NCI-H146 (cell line): ENCODE measurements around the gene POLR2L.
A peak's percentile ranks its signal among the peaks of the same experiment; 100 is the strongest.

Experiments used
- DNase-seq: peaks from one replicate; lab custom pipeline; 2025; lab: John Stamatoyannopoulos, UW

Gene POLR2L

DNA sequence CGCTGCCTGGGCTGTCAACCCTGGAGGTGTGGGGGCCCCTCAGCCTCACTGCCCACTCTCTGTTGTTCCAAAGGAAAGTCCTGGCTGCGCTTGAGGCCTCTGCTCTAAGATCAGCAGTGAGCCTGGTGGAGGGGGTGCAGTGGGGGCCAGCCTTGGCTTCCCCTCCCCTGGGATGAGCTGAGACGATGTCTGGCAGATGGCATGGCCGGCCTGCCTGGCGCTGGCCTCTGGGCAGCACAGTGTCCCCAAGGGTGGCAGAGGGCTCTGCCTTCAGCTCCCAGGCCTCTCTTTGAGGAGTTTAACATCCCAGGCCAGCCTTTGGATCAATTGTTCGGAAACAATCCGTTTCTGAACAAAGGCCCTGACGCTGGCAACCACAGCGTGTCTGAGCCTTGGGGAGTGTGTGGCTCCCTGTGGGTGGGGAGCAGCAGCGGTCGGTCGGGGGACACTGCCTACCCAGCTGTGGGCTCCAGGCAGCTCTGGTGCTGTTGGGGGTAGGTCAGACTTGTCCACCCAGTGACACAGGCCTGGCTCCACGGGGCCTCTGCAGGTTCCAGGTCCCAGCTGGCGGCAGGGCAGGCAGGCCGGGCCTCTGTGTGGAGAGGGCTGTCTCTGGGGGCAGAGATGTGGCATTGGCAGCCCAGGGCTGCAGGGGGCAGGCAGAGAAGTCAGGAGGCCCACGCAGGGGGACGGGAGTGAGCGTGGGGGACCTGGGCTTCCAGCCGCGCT is 12.4 kb upstream of the POLR2L start:
- no peak for DNase-seq

DNA sequence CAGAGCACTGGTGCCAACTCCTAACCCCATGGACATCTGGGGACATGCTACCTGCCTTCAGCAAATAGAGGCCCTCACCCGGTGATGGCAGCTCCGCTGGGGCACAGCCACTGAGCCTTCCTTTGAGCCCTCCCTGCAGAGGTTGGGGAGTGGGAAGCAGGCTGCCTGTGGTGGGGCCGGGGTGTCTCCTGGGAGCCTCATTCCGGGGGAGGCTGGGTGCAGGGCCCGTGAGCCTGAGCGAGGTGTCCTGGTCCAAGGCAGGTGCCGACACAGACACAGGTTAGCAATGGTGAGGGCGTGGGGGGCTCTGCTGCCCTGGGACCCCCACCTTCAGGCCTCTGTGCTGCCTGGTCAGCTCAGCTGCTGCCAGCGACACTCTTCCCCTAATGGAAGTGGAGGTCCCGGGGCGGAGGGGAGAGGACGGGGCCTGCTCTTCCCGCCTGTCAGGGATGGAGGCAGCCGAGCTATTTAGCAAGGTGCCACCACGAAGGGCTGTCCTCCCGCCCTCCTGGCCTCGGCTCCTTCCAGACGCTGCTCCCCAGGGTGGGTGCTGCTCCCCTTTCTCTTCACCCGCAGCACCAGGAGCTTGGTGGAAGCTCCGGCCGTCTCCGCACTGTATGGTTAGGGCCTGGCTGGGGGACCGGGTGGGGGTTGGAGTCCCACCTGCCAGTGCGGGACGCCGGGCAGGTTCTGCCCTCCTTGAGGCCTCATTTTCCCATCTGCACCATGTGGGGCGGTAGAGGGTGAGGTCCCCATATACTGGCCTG is 11.5 kb upstream of the POLR2L start:
- no peak for DNase-seq

DNA sequence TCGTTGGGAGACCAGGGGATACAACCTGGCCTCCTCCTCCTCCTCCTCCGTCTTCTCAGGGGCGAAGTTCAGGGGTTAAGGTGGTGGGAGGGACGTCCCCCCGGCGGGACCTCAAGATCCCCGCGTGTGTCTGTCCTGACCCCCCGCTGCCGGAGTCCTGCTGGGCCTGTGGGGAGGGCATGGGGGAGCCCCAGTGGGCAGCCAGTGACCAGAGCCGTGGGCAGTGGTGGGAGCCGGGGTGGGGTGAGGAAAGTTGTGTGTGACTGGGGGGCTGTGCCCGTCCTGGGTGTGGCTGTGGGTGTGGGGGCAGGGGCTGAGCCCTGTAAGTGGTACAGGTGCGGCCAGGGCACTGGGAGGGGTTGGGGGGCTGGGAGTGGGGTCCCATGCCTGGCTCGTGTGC is 10.4 kb upstream of the POLR2L start:
- no peak for DNase-seq

DNA sequence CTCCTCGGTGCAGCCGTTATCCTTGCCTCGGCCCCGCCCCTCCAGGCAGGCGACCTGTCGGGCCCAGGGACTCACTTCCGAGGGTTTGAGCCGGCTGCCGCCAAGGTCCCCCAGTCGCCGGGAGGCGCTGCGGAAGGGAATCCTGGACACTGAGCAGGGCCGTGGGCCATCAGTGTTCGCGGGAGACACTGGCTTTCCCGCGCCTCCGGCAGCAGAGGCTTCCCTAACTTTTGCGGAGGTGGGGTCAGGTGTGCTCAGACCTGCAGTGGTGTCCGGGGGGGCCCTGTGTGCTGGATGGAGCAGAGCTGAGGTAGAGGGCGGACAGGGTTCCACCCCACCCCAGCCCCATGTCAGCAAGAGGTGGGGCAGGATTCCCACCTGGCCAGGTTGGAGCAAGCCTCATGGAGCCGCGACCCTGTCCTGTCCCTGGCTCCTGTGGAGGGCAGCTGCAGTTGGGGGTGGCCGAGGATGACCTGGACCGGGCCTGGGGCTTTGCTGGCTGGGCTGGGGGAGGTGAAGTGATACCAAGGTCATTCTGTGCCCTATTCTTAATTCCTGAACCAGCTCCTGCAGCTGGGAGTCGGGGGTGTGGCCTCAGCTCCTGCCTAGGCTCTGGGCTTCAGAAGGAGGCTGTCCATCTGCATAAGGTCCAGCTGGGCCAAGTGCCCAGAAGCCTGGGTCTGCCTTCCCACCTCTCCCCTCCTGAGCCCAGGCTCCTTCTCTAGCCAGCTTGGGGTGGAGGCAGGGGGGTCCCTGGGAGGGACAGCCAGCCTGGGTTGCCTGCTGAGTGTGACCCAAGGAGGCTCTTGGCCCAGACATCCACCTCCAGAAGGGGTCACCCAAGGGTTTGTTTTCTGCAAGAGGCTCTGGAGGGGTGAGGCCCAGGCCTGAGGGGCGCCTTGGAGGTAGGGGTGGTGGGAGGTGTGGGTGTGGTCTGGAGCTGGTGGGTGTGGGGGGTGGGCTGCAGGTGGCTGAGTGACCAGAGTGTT is 8.7 kb upstream of the POLR2L start:
- peak; percentile 12 for DNase-seq

DNA sequence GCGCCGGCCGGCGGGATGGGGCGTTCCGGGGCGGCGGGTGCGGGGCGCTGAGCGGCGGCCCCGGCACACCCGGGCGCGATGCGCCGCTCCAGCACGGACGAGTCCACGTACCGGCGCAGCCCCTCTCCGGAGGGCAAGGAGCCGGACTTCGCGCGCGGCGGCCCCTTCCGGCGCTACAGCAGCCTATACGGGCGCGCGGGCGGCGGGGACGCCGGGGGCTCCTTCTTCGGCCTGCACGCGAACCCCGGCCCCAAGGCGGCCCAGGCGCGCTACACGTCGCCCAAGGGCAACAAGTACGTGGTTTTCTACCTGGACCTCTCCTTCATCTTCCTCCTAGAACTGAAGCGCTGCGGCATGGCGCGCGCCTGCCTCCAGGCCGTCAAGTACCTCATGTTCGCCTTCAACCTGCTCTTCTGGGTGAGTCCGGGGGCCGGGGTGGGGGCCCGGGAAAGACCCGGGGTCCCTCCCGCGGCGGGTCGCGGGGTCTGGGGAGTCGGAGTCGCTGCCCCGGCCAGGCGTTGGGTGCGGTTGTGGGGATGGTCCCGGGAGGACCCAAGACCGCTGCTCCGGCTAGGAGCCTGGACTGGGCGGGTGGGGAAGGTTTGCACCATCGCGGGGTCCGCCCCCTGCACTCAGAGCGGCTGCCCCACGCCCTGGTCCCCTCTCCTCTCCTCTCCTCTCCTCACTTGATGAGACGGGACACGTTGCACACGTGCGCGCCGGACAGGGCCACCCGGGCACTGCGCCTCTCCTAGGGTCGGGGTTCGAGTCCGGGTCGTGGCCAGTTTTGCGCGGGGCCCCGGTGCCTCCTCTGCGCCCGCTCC is 7.8 kb upstream of the POLR2L start:
- DNase-seq = peak; percentile 62

DNA sequence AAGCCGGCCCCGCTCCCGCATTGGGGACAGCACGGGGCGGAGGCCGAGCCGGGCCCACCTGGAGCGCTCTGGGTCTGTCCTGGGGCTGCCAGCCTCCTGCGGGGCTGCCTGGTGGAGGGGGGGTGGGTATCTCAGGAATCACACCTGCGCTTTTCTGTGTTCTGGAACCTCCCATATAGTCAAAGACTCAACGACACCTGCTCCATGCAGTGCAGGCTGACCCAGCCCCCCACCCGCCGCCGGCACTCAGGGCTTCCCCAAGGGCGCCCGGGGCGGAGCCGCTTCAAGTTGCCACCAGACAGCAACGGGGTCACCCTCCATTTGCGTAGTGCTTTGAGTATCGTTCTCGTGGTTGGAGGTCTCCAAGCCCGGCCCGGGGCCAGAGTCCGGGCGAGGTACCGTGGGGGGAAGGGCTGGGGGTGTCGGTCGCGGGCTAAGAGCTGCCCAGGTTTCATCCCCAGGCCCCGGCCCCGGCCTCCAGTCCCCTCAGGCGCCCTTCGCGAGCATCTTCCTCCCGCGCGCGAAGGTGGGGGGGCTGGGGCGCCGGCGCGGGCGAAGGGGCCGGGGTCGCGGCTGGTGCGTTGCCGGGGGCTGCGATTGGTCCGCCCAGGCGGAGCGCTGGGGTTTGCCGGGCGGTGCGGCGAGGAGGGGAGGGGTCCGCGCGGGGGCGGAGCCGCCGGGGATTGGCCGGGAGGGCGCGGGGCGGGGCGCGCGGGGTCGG is 6.9 kb upstream of the POLR2L start:
- peak; percentile 82 for DNase-seq

DNA sequence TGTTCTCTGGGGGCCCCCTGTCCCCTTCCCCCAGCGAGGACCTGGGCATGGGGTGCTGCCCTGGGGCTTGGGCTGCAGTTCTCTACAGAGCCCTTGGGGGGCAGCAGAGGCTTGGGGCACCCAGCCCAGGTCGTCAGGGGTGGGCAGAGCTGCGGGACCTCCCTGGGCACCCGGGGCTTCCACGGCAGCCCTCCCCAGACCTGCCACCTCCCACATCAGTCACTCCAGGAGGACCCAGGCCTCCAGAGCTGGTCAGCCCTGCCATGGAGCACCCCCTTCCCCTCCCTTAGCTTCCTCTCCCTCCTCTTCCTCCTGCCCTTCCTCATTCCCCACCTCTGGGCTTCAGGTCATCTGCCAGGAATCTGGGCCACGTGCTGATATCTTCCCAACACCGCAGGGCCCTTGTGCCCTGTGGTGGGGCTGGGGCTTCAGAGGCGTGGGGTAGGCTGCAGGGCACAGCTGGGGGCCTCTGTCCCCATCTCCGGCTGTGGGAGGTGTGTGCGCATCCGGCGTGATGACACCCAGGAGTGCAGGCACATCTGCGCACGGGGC is 6.1 kb upstream of the POLR2L start:
- DNase-seq = peak; percentile 48

DNA sequence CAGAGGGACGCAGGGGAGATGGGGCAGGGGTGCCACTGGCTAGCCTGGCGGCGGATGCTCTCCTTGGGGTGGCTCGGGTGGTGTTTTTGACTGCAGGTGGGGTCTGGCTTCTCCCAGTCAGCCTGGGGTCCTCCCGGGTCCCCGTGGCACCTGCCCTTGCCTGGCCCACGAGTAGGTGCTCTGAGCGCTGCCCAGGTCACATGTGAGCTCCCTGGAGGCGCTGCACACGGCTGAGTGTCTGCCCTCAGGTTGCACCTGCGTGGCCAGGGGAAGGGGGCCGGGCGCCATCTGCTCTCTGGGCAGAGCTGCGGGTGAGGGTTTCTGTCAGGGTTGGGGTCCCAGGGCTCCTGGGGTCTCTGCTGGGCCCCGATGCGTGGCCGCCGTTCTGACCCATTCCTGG is 5.5 kb upstream of the POLR2L start:
- DNase-seq = no peak

DNA sequence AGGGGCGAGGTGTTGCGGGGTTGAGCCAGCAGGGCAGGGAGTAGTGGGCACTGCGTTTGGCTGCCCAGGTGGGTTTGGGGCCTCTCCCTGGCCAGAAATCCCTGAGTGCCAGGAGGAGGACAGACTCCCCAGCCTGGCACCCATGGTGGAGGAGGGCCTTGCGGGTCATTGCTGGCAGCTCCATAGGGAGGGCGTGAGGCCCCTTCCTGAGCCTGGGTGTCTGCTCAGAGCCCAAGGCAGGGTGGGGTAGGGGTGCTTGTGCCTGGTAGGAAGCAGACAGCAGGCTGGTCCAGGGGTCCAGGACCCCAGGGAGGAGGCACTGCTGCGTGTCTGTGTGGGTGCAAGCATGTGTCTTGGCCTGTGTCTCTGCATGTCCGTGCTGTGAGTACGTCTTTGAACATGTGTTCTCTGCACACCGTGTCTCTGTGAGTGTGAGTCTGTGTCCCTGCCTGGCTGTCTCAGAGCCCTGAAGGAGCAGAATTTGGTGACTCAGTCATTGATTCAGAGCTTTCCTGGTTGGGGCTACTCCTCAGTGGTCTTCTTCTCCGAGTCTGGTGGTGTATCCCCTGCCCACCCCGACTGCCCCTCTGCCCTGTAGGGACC is 4.3 kb upstream of the POLR2L start:
- no peak for DNase-seq

DNA sequence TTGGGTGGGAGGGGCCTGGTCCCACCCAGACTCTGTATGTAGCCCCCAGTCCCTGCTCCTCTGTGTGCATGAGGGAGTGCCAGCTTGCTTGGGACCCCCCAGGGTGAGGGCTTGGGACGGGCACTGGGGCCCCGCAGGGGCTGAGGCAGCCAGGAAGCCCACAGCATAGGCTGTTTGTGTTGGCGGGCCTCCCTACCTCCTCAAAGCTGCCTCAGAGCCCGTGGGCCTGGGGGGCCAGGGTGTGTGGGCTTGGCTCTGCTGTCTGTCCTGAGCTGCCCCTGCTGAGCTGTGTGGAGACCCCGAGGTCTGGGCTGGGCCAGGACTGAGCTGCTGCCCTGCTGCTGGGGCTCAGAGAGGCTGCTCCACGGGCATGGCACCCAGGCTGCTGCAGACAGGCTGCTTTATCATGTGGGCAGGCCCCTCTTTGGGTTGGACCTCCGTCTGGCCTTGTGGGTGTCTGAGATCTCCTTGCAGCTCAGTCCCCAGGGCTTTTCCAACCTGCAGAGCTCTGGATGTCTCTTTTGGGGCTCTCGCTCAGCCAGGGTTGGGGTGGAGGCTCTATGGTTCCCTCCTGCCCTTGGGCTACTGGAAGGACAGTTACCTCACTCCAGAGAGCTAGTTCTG is 3.7 kb upstream of the POLR2L start:
- no peak for DNase-seq

DNA sequence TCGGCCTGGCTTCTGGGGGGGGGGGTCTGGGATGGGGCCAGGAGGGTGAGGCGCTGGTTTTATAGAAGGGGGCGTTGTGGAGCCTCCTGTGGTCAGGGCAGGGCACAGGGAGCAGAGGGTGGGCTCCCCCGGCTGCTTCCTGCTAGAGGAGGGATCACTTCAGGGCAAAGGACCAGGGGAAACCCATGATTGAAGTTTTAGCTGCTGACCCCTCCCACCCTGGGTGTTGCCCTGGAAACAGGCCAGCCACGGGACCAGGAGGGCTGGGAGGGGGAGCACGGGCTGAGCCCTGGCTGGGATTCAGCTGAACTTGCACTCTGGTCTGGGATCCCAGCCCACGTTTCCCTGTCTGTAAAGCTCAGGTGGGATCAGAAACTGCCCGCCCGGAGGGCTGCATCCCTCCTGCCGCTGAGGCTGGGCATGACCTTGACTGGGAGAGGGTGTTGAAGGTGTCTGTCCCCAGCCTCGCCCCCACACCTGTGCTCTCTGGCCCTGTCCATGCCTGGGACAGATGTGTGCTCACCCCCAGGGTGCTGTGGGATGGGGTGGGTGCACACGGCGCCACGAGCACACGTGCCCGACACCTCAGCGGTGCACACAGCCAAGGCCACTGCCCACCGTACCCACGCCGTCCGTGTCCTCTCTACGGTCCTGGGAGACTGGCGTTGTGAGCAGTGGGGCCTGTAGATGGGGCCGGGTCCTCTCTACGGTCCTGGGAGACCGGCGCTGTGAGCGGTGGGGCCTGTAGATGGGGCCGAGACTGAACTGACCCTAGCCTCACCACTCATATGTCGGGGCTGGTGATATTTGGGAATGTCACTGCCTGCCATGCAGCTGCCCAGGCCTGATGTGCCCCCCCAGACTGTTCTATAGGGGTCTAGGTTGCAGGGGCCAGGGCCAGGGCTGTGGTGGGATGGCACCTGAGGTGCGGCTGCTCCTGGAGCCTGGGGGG is 2.6 kb upstream of the POLR2L start:
- no peak for DNase-seq

DNA sequence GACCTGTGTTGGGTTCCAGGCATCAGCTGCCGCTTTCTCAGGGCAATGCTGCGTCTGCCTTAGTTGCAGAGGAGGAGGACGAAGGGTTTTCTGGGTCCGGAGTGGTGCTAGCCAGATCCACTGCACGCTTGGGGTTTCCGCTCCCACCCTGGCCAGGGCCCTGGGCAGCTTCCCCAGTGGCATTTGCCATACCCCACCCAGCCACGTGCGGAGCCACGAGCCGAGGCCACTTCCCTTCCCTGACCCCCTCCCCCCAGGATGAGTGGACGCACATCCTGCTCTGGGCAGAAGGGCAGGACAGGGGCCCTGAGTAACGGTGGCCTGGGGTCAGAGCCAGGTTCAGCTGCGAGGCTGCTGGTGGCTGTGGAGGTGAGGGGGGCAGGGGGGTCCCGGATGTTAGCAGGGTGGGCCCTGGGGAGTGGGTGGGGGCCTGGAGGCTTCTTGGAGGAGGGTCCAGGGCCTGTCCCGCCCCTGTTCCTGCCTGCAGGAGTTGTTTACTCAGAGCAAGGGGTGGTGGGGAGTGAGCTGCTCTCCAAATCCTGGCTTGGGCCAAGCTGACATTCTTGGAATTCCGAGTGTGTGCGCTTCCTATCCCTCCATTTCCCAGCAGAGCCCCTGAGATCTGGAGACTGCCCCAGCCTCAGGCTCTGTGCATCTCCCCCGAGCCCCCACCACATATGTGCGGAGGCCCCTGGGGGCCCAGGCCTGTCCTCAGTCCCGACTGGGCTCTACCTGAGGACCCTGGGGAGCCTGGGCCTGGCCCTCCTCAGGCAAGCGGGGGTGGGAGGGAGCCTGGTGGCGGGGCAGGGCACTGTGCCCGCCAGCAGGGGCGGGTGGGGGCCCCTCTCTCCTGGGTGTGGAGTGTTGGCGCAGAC is 1.7 kb upstream of the POLR2L start:
- no peak for DNase-seq

DNA sequence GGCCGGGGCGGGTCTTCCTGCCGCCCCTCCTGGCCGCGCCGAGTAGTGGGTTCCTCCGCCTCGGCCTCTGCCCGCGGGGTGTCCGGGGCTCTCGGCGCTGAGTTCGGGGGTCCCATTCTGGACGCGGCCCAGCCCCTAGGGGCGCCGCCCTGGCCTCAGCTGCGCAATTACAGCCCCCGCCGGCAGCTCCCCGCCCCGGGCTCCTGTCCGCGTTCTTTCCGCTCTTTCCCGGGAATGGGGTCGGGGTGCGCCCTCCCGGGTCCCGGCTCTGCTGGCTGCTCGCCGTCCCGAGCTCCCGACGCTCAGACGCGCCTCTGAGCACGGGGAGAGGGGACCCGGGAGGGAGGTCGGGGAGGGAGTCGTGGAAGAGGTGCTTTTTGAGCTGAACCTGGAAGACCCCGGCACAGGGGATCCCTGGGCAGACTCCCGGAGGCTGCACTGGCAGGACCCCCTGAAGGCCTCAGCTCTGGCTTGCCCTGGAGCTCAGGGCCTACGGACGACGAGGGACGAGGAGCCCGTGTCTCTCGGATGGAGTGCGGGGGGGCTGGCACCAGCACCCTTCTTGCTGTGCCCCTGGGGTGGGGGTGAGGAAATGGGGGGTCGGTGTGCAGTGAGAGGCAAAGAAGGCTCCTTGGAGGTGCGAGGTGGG is 881 bp upstream of the POLR2L start:
- no peak for DNase-seq

DNA sequence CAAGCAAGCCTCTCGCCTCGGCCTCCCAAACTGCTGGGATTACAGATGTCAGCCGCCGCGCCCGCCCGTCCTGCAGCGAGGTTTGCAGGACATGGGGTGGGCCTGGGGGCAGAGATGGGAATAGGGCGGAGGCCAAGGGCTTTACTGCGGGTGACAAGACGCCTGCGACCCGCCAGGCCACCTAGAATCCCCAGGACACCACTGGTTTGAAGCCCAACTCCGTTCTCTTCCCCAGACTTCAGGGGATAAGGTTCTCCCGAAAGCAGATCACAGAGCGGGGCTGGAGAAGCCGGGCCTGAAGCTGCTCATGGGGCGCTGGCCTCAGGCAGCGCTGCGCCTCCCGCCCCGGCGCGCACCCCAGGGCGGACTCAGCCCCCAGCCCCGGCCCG is 354 bp downstream of the POLR2L start:
- DNase-seq = no peak

DNA sequence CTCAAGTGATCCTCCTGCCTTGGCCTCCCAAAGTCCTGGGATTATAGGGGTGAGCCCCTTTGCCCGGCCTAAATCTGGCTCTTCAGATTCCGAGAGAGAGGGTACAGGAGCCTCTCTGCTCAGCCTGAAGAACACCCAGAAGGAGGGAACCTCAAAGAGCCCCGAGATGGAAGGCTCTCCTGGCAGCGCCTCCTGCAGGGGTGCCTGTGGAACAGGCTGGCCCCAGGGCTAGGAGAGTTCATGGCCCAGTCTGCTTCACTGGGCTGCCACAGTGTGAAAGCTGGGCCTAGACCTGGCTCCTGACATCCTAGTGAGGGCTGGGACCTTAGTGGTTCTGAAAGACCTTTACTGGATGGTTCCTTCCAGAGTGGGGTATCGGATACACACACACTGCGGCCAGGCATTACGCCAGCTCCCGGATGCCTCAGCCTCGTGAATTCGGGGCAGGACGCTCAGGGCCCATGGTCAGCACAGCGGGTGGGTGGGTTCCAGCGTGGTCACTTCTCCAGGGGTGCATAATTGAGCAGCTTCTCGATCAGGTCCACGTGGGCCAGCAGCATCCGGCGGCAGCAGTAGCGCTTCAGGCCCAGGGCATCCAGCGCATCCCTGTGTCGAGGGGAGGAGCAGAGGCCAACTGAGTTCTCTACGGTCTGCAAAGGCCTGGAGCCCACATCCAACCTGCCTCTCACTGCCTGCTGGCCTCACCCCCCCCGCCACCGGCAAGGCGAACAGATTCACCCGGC is 2.3 kb downstream of the POLR2L start:
- no peak for DNase-seq

DNA sequence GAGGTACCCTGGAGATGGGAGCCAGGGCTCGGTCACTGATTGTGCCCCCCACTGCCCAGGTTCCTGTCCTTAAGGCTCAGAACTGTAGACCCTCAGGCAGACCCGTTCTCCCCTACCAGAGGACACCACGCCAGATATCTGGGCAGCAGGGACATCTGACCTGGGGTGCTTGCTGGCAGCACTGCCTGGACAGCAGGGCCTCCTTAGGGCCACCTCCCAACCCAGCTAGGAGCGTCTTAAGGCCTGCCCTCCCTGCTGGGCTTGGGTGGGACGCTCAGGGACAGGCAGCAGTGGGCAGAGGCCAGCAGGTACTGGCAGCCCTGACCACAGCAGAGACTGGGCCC is 3.1 kb downstream of the POLR2L start:
- DNase-seq = no peak
